ENCODE results near the gene PAK1. TPM values are rescaled to one million over a fixed set of nuclear protein-coding genes. Genes with fewer than 3 reads are reported as not detected.

The PAK1 gene
- total and polyA plus RNA-seq, 10 of the 15 experiments (the other 5 are each of a cell fraction or from before 2014, with no cell fraction given), result 43.8 to 321 (median 110) TPM

- Histone ChIP-seq H3K27me3 (replicated peaks in 1 of 2; ENCODE audit: control insufficient read depth in 2 of 2, insufficient read depth in 2 of 2, low read length in 1 of 2) (peaks cover 0 to 3% of the 10 kb centered on the region in 2 experiments; a peak in 2 of 4 replicates), H3K9me3 (replicated peaks; ENCODE audit: control insufficient read depth, insufficient read depth, low read length) (no peaks in the 10 kb centered on the region), H3K4me1 (ENCODE audit: control insufficient read depth, insufficient read depth, low read length) (no peaks in the 10 kb centered on the region), H3K4me2 (ENCODE audit: control insufficient read depth, insufficient read depth) (no peak overlapping the region), H4K20me1 (ENCODE audit: control insufficient read depth, insufficient read depth) (no peaks in the 10 kb centered on the region), H3K9ac (ENCODE audit: control insufficient read depth, insufficient read depth, low read length) (no peak overlapping the region), H3K27ac (ENCODE audit: control insufficient read depth, insufficient read depth) (no peak overlapping the region), H2AFZ (ENCODE audit: control insufficient read depth, low read depth, low read length) (no peak overlapping the region), H3K79me2 (ENCODE audit: control insufficient read depth, insufficient read depth, low read length) (no peaks in the 10 kb centered on the region), H3K4me3 (no peak overlapping the region), H3K36me3 (ENCODE audit: control insufficient read depth in 2 of 2, insufficient read depth in 2 of 2, low read length in 1 of 2) (no peaks in the 10 kb centered on the region)
- FAIRE-seq (no peak), DNase-seq (ENCODE audit: low read depth, low spot score) (no peak), ATAC-seq (no peak)
- TF ChIP-seq ZNF217 (IDR thresholded peaks at IDR 0.05) (no peak), IKZF1 (conservative IDR thresholded peaks at IDR 0.05) (no peak), KLF5 (IDR thresholded peaks at IDR 0.05; ENCODE audit: partially characterized antibody) (no peak), ASH2L (IDR thresholded peaks at IDR 0.05; ENCODE audit: borderline replicate concordance, low read depth) (no peak), ESRRA (IDR thresholded peaks at IDR 0.05; ENCODE audit: low read length) (no peak), IRF3 (IDR thresholded peaks at IDR 0.05) (no peak), POLR2A (IDR thresholded peaks at IDR 0.05; ENCODE audit: low read depth, low read length) (no peak), MTA3 (IDR thresholded peaks at IDR 0.05; ENCODE audit: borderline replicate concordance, low read length) (no peak)
- intact Hi-C loops (cut with micrococcal nuclease; ENCODE audit: unreplicated experiment) (no loop called here), in situ Hi-C loops (cut with MboI) (loop anchor here (5.0 kb wide), 1 partner anchor 48 kb away; no protein-coding TSS in a partner anchor)
- ChIA-PET RAD21 (ENCODE audit: unreplicated experiment) (interaction anchor here (2.2 kb wide), 1 partner anchor 259 kb away, joined by 9 read pairs; no protein-coding TSS in a partner anchor), POLR2A (no interaction called here), CTCF (interaction anchor here (1.7 kb wide), 1 partner anchor 259 kb away, joined by 6 read pairs; no protein-coding TSS in a partner anchor), SMC1A (ENCODE audit: uncharacterized antibody, unreplicated experiment) (no interaction called here)
- BruUV-seq (replicated peaks), result no TSS peak
- 0% methylated on average over 3 of the region's 4 CpGs for WGBS (ENCODE audit: insufficient coverage, insufficient replicate concordance, low lambda C conversion rate, missing lambda C conversion rate)
Measured at GRCh38 chr11:77289737-77290136, 184.2 kb downstream of the PAK1 start.

Measured in GM12878 (cell line).